Hepatocyte (in vitro differentiated cells): ENCODE results near the gene TRMT1L.

Source experiments
- CTCF ChIP-seq: fragments of 200-600 bp; sonication (generic); IDR thresholded peaks from 2 replicates; pipeline ENCODE4 v1.5.1; 2016; ENCODE audit warnings: antibody characterized with exemption, mild to moderate bottlenecking; ENCODE audit not compliant: poor library complexity
- EZH2 ChIP-seq: fragments of 200-600 bp; sonication (generic); IDR thresholded peaks from 2 replicates; pipeline ENCODE4 v1.6.1; 2016; ENCODE audit warnings: antibody characterized with exemption, mild to moderate bottlenecking, borderline replicate concordance
- EZH2phosphoT487 ChIP-seq: fragments of 200-600 bp; sonication (generic); IDR thresholded peaks from one replicate; pipeline ENCODE4 v1.6.1; 2018; ENCODE audit warnings: antibody characterized with exemption, mild to moderate bottlenecking, low read depth, moderate library complexity; ENCODE audit not compliant: unreplicated experiment, severe bottlenecking

- TF ChIP-seq CTCF: no peak
- TF ChIP-seq EZH2: no peak
- no peak for TF ChIP-seq EZH2phosphoT487
These were observed 87.5 kb downstream of the TRMT1L start for GRCh38 chr1:185069202-185069772.
